Activated CD8-positive, alpha-beta memory T cell treated with anti-CD3 and anti-CD28 coated beads for 1 hour (primary cell): ENCODE measurements around the gene STXBP2.
"Not testable (repeated sequence)": the region's sequence is repeated elsewhere in the genome, so short reads cannot be mapped to it uniquely, and the experiment has no call there.

Experiments used
- DNase-seq, 2 donors: peaks; one replicate each; pipeline ENCODE4 v3.0.0-alpha.2; 2020; ENCODE audit warnings: low read depth in 1 of 2; ENCODE audit errors: extremely low read depth in 1 of 2

The STXBP2 gene

GRCh38 chr19:7631577-7631976 is 5.3 kb upstream of the STXBP2 start:
- DNase-seq, result no peak

DNA sequence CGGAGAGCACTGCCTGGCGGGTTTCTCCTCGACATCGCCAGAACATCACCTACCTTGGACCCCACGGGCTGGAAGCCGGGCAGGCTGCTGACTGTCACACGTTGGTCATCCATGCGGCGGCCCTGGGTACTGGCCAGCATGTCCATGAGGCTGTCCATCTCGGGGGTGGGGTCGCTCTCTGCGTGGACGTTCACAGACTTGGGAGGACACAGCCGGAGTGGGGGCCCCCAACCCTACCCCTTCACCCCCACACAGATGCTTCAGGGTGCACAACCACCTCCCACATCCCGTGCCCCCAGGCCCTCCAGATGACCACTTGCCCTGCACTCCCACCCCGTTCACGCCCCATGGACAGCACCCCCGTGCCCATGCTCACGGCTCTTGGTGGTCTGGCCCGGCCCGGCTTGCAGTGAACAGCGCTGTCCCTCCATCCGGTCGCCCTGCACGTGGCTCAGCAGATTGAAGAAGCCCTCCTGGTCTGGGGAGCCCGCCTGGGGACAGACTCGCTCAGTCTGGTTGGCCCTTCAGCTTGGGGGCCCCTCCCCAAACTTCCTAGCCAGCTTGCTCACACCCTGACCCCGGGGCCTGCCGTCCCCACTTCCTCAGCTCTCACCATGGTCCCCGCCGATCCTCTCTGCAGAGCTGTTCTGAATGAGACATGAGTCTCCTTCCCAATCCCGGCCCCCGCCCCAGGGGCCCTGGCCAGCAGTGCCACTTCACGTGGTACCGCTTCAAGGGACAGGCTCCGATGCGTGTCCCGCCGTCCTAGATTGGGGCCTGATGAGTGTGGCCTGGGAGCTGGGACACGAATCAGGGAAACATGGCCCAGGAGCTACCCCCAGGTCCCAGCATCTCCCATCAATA is 4.3 kb upstream of the STXBP2 start:
- no peak for DNase-seq

DNA sequence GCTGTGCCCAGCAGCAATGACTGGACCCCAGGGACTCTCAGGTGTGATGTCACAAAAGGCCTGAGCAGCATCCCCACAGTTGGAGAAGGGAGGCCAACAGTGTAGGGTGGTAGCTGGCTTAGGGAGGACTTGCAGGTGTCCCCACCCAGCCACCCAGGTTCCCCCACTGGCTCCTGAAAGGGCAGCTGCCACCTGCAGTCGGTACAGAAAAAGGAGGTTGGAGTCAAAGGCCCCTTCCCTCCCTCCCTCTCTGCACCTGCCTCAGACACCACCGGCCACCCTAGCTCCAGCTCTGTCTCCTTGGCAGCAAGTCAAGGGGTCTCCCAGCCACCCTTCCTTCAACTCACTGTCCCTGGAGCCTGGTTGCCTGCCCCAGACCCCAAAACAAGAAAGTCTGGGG is 3.2 kb upstream of the STXBP2 start, which contains the start of gene PCP2:
Gene PCP2, minus strand, starts transcription at position 22 of the 400 bp plus-strand sequence. CDS start 262 bp downstream, outside the sequence.
- DNase-seq, result no peak

GRCh38 chr19:7635670-7636069 is 1.2 kb upstream of the STXBP2 start:
- no peak for DNase-seq

DNA sequence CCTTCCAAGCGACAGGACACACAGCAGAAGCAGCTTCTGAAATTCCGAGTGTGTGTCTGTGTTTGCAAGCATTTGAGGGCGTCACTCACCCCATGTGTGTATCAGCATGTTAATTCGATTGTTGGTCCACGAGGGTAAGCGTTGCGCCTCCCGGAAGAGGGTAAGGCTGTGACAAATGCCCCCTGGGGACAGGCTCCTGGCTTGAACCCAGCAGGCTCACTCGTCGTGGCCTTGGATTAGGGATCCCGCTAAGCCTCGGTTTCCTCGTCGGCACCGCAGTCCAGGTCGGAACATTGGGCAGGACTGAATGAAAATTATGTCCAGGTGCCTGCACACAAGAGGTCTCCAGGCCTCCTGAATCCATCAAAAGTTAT is 606 bp upstream of the STXBP2 start:
- no peak for DNase-seq

GRCh38 chr19:7637374-7638256 is 705 bp downstream of the STXBP2 start:
- no peak for DNase-seq

- no peak for DNase-seq
Measured at GRCh38 chr19:7638802-7639465, 2.0 kb downstream of the STXBP2 start.

- DNase-seq, result no peak
Measured at GRCh38 chr19:7639863-7640348, 3.0 kb downstream of the STXBP2 start.

DNA sequence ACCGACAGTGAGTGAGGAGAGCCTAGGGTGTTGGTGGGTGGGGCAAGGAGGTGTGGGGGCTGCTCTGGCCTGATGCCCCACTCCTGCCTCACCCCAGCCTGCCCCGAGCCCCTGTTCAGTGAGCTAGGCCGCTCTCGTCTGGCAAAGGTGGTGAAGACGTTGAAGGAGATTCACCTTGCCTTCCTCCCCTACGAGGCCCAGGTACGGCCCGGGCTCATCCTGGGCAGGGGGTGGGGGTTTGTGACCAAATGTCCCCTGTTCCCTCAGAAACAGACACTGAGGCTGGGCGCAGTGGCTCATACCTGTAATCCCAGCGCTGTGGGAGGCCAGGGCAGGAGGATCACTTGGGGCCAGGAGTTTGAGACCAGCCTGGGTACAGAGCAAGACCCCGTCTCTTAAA is 3.9 kb downstream of the STXBP2 start:
- no peak for DNase-seq

GRCh38 chr19:7641290-7642276 is 4.7 kb downstream of the STXBP2 start:
- no peak for DNase-seq

- no peak for DNase-seq
Measured at GRCh38 chr19:7642295-7643030, 5.6 kb downstream of the STXBP2 start.

GRCh38 chr19:7643031-7643415 is 6.1 kb downstream of the STXBP2 start:
- DNase-seq, result no peak

GRCh38 chr19:7643629-7644549 is 7.0 kb downstream of the STXBP2 start:
- not testable (repeated sequence) for DNase-seq

GRCh38 chr19:7644550-7644877 is 7.6 kb downstream of the STXBP2 start:
- DNase-seq, result no peak

DNA sequence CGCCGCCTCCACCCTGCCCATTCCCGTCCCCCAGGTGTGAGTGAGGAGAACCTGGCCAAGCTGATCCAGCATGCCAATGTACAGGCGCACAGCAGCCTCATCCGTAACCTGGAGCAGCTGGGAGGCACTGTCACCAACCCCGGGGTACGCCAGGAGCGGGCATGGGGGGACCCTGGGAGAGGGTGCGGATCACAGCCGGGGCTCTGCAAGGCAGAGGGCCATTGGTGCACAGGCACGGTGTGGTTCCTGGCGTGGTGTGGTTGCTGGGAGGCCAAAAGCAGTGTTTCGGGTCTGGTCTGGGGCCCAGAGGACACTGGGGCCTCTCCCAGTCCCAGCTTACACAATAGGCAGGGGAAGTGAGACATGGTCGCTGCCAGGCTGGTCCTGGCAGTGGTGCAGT is 8.3 kb downstream of the STXBP2 start:
- no peak for DNase-seq

DNA sequence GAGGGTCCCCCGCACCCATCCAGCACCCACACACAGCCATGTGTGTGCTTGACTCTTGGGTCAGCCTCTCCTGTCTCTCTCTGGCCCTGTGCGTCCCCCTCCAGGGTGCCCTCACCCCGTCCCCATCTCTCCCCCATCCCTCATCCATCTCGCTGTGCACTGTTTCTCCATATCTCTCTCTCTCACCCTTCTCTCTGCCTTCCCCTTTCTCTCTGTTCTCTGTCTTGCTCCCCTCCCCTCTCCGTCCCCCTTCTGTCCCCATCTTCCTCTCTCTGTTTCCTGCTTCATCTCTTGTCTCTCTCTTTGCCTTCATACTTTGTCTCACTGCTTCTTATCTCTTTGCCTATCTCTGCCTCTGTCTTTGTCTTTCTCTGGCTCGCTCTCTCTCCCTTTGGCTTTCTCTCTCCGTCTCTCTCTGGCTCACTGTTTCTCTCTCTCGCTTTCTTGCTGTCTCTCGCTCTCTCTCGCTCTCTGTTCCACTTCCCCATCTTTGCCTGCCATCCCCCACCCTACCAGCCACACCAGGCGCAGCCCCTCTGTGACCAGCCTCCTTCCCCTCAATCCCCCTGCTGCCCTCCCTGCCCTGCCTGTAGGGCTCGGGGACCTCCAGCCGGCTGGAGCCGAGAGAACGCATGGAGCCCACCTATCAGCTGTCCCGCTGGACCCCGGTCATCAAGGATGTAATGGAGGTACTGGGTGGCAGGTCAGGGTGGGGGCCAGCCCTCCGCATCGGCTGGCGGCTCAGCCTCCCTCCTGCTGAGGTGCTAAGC is 8.9 kb downstream of the STXBP2 start:
- no peak for DNase-seq

DNA sequence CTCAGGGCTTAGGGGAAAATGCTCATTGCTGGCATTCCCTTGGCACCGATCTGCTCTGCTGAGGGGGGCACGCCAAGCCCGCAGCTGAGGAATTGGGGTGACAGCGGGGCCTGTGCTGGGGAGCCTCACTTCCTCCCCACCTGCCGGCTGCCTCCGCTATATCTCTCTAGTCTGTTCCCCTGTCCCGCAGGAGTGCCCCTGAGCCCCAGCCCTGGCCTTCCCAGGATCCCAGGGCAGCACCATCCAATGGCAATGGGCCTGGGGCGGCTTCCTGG is 9.5 kb downstream of the STXBP2 start:
- DNase-seq, result no peak

- DNase-seq, result no peak
Measured at GRCh38 chr19:7647156-7647555, 10.2 kb downstream of the STXBP2 start.
